HepG2 (cell line): ENCODE results near the gene DNAJC15. TPM values are rescaled to one million over a fixed set of nuclear protein-coding genes. Genes with fewer than 3 reads are reported as not detected.
A peak's percentile ranks its signal among the peaks of the same experiment; 100 is the strongest.

Source experiments
- DNMT1 ChIP-seq: sonication (generic); formaldehyde crosslinking; IDR thresholded peaks from 2 replicates; pipeline ENCODE4 v1.5.1; 2020; ENCODE audit warnings: mild to moderate bottlenecking, missing genetic modification reagents
- HCFC1 ChIP-seq: fragments of 150-350 bp; IDR thresholded peaks from 2 replicates; pipeline ENCODE4 v1.6.1; 2014; ENCODE audit warnings: low read depth, low read length
- HNRNPK ChIP-seq: fragments of 200-400 bp; formaldehyde crosslinking; IDR thresholded peaks from 2 replicates; pipeline ENCODE4 v1.6.1; 2018; ENCODE audit warnings: low read length, low read depth, moderate library complexity, mild to moderate bottlenecking; ENCODE audit not compliant: poor library complexity, severe bottlenecking
- MTA3 ChIP-seq: sonication (generic); formaldehyde crosslinking; IDR thresholded peaks from 2 replicates; pipeline ENCODE4 v1.4.0; 2020; ENCODE audit warnings: missing genetic modification reagents
- ZMYM4 ChIP-seq: sonication (generic); formaldehyde crosslinking; IDR thresholded peaks from 2 replicates; pipeline ENCODE4 v1.8.1; 2023; ENCODE audit warnings: mild to moderate bottlenecking, missing genetic modification reagents
- ZNF225 ChIP-seq: sonication (generic); formaldehyde crosslinking; IDR thresholded peaks from 2 replicates; pipeline ENCODE4 v1.4.0; 2020; ENCODE audit warnings: mild to moderate bottlenecking, missing genetic modification reagents
- ZNF720 ChIP-seq: sonication (generic); formaldehyde crosslinking; IDR thresholded peaks from 2 replicates; pipeline ENCODE4 v1.4.0; 2020; ENCODE audit warnings: missing genetic modification reagents
- ZNF782 ChIP-seq: sonication (generic); formaldehyde crosslinking; IDR thresholded peaks from 2 replicates; pipeline ENCODE4 v1.4.0; 2020; ENCODE audit warnings: missing genetic modification reagents, mild to moderate bottlenecking, borderline replicate concordance
- ZNF891 ChIP-seq: sonication (generic); formaldehyde crosslinking; IDR thresholded peaks from 2 replicates; pipeline ENCODE4 v1.5.0; 2020; ENCODE audit warnings: mild to moderate bottlenecking, missing genetic modification reagents
- polyA plus RNA-seq, 8 experiments: library from polyadenylated mRNA; depleted of rRNA in 3 of 8; stranded (reverse) in 7 of 8; unstranded in 1 of 8; fragments of >200 nt; fragmentation: Illumina TruSeq in 4 of 8; extraction: Trizol in 4 of 8; gene quantifications; 2 replicates each; pipeline versions ENCODE4 v1.2.1 to v1.2.3, GENCODE V29; 2011 to 2016; ENCODE audit warnings: low read depth in 4 of 8, missing spikeins in 1 of 8, mixed read lengths in 1 of 8; ENCODE audit not compliant: insufficient read depth in 1 of 8
- total RNA-seq, 5 experiments: library from RNA; depleted of rRNA; stranded (reverse); fragments of >200 nt; fragmentation: Illumina TruSeq; extraction: Trizol; gene quantifications; 2 replicates each; pipeline ENCODE4 v1.2.3, GENCODE V29; 2016; ENCODE audit warnings: low read depth in 1 of 5
- TF ChIP-seq, protein P1 (sequence below), 2 experiments: fragments of 450-650 bp in 1 of 2; sonication (generic) in 1 of 2; formaldehyde crosslinking in 1 of 2; IDR thresholded peaks; 2 replicates each; pipeline versions ENCODE4 v1.6.1 to v1.8.0; 2016 to 2022; ENCODE audit warnings: antibody characterized with exemption in 1 of 2, mild to moderate bottlenecking in 1 of 2, missing genetic modification reagents in 1 of 2
- TF ChIP-seq, protein P2 (sequence below): sonication (generic); formaldehyde crosslinking; IDR thresholded peaks from 2 replicates; pipeline ENCODE4 v1.8.0; 2022; ENCODE audit warnings: low read depth, missing genetic modification reagents
- TF ChIP-seq, protein P3 (sequence below): sonication (generic); formaldehyde crosslinking; IDR thresholded peaks from 2 replicates; pipeline ENCODE4 v1.4.0; 2020; ENCODE audit warnings: missing genetic modification reagents
- TF ChIP-seq, protein P4 (sequence below): sonication (generic); formaldehyde crosslinking; conservative IDR thresholded peaks from 2 replicates; pipeline ENCODE4 v1.8.0; 2022; ENCODE audit warnings: low read depth, missing genetic modification reagents

Gene DNAJC15
- total and polyA plus RNA-seq, 2 of the 13 experiments (the other 11 are each of a cell fraction or from before 2014, with no cell fraction given): 23.0 to 31.9 TPM

DNA sequence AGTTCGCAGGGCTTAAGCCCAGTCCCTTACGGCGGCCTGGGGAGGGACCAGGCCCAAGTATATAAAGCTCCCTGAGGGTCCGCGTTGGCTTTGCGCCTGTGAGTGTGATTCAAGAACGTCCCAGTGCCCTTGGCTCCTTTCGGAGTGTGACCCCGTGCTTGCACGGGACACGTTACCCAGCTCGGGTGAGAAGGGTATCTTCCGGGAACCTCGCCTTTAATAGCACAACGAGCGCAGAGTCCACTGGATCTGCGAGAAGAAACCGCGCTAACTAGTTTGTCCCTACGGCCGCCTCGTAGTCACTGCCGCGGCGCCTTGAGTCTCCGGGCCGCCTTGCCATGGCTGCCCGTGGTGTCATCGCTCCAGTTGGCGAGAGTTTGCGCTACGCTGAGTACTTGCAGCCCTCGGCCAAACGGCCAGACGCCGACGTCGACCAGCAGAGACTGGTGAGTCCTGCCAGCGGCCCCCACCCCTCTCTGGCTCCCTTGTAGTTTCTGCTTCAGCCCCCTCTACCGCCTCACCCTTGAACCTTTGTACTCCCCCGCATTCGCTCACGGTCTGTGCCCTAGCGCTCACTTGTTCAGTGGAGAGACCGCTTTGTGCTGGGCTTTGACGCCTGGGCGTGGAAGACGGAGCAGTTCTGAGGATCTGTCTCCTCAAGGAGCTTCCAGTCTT lies at the start of gene DNAJC15 (continued):
- no peak for TF ChIP-seq MTA3 (CRISPR knock-in tag)
- peak; percentile 64; the same call in 1 of the 2 replicates for TF ChIP-seq DNMT1
- TF ChIP-seq, protein P1, sequence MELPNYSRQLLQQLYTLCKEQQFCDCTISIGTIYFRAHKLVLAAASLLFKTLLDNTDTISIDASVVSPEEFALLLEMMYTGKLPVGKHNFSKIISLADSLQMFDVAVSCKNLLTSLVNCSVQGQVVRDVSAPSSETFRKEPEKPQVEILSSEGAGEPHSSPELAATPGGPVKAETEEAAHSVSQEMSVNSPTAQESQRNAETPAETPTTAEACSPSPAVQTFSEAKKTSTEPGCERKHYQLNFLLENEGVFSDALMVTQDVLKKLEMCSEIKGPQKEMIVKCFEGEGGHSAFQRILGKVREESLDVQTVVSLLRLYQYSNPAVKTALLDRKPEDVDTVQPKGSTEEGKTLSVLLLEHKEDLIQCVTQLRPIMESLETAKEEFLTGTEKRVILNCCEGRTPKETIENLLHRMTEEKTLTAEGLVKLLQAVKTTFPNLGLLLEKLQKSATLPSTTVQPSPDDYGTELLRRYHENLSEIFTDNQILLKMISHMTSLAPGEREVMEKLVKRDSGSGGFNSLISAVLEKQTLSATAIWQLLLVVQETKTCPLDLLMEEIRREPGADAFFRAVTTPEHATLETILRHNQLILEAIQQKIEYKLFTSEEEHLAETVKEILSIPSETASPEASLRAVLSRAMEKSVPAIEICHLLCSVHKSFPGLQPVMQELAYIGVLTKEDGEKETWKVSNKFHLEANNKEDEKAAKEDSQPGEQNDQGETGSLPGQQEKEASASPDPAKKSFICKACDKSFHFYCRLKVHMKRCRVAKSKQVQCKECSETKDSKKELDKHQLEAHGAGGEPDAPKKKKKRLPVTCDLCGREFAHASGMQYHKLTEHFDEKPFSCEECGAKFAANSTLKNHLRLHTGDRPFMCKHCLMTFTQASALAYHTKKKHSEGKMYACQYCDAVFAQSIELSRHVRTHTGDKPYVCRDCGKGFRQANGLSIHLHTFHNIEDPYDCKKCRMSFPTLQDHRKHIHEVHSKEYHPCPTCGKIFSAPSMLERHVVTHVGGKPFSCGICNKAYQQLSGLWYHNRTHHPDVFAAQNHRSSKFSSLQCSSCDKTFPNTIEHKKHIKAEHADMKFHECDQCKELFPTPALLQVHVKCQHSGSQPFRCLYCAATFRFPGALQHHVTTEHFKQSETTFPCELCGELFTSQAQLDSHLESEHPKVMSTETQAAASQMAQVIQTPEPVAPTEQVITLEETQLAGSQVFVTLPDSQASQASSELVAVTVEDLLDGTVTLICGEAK (IDR thresholded peaks at IDR 0.05): no peak
- TF ChIP-seq, protein P1 (CRISPR knock-in tag; IDR thresholded peaks at IDR 0.05): peak; percentile 82
- TF ChIP-seq, protein P2, sequence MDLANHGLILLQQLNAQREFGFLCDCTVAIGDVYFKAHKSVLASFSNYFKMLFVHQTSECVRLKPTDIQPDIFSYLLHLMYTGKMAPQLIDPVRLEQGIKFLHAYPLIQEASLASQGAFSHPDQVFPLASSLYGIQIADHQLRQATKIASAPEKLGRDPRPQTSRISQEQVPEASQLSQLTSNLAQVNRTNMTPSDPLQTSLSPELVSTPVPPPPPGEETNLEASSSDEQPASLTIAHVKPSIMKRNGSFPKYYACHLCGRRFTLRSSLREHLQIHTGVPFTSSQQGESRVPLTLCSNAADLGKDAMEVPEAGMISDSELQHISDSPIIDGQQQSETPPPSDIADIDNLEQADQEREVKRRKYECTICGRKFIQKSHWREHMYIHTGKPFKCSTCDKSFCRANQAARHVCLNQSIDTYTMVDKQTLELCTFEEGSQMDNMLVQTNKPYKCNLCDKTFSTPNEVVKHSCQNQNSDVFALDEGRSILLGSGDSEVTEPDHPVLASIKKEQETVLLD: no peak
- no peak for TF ChIP-seq HNRNPK
- TF ChIP-seq ZNF782 (CRISPR knock-in tag): peak; percentile 69; the same call in 1 of the 2 replicates
- no peak for TF ChIP-seq ZNF720
- TF ChIP-seq ZNF891 (CRISPR knock-in tag): peak; percentile 34; the same call in 1 of the 2 replicates
- TF ChIP-seq, protein P3, sequence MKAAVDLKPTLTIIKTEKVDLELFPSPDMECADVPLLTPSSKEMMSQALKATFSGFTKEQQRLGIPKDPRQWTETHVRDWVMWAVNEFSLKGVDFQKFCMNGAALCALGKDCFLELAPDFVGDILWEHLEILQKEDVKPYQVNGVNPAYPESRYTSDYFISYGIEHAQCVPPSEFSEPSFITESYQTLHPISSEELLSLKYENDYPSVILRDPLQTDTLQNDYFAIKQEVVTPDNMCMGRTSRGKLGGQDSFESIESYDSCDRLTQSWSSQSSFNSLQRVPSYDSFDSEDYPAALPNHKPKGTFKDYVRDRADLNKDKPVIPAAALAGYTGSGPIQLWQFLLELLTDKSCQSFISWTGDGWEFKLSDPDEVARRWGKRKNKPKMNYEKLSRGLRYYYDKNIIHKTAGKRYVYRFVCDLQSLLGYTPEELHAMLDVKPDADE: no peak
- TF ChIP-seq ZMYM4 (CRISPR knock-in tag): peak; percentile 87
- TF ChIP-seq, protein P4, sequence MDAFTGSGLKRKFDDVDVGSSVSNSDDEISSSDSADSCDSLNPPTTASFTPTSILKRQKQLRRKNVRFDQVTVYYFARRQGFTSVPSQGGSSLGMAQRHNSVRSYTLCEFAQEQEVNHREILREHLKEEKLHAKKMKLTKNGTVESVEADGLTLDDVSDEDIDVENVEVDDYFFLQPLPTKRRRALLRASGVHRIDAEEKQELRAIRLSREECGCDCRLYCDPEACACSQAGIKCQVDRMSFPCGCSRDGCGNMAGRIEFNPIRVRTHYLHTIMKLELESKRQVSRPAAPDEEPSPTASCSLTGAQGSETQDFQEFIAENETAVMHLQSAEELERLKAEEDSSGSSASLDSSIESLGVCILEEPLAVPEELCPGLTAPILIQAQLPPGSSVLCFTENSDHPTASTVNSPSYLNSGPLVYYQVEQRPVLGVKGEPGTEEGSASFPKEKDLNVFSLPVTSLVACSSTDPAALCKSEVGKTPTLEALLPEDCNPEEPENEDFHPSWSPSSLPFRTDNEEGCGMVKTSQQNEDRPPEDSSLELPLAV (CRISPR knock-in tag): no peak
- TF ChIP-seq ZNF225 (CRISPR knock-in tag): peak; percentile 12; the same call in 1 of the 2 replicates
- TF ChIP-seq HCFC1: no peak
